NCI-H2081 treated with DMSO at 0.1 percent for 48 hours (cell line): ENCODE results near the gene CEP72.
"Not testable (repeated sequence)": the region's sequence is repeated elsewhere in the genome, so short reads cannot be mapped to it uniquely, and the experiment has no call there.

ENCODE experiments used
- DNase-seq: peaks from one replicate; lab custom pipeline; 2025; lab: John Stamatoyannopoulos, UW

Gene CEP72

DNA sequence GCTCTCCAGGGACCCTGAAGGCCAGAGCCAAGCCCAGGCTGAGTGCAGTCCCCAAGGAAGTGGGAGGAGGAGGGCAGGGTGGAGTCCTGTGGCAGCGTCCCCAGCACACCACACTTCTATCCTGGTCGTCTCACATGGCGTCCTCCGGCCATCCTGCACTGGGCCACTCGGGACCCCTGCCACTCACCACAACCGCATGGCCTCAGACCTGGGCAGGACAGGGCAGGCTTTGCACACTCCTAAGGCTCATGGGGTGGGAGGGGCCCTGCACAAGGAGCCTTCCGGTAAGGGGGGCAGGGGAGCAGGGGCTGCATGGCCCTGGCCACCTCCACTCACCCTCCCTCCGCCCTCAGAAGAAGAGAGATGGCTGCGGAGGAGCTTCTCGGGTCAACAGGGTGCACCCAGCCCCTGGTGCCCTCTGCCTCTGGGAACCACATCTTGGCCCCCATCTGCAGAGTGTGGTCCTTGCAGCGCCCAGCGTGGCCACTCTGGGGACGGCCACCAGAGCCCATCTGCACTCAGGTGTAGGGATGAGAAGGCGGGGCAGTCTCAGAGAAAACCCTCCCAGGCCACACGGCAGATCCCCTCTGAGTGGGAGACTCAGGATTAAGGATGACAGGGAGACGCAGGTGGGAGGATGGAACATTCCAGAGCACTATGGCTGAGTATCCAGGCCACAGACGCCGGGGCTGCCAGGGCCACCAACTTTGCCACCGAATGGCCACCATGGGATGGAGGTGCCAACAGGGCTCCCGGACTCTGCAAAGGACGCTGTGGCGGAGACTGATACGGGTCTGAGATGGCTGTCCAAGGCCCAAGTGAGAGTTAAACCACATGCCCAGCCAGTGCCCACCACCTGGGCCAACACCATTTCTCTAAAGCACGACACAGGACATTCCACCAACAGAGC is 73.4 kb downstream of the CEP72 start:
- no peak for DNase-seq

DNA sequence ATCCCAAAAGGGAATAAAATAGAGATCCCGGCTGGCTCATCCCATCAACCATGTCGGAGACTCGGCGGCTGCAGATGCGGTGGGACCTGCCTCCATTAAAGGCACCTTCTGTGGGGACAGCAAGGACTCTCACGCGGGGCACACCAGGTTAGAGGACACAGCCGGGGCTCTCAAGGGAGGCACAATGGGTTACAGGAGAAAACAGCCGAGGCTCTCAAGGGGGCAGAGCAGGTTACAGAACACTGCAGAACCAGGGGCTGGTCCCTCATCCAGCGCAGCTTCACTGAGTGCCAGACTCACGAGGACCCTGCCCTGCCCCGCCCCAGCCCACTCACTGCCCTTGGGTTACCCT is 74.0 kb downstream of the CEP72 start:
- DNase-seq: not testable (repeated sequence)

DNA sequence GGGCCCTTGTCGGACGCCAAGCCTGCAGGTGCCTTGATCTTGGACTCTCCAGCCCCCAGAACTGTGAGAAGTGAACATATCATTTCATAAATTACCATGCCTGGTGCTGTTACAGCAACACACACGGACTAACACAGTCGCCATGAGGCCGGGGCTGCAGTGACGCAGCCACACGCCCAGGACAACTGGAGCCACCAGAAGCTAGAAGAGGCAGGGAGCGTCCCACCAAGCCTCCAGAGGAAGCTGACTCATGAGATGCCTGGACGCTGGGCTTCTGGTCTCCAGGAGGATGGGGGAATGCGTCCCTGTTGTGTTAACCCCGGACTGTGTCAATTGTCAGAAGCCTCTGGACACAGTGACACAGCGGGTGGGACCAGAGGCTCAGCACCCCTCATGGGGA is 74.8 kb downstream of the CEP72 start:
- DNase-seq: not testable (repeated sequence)

DNA sequence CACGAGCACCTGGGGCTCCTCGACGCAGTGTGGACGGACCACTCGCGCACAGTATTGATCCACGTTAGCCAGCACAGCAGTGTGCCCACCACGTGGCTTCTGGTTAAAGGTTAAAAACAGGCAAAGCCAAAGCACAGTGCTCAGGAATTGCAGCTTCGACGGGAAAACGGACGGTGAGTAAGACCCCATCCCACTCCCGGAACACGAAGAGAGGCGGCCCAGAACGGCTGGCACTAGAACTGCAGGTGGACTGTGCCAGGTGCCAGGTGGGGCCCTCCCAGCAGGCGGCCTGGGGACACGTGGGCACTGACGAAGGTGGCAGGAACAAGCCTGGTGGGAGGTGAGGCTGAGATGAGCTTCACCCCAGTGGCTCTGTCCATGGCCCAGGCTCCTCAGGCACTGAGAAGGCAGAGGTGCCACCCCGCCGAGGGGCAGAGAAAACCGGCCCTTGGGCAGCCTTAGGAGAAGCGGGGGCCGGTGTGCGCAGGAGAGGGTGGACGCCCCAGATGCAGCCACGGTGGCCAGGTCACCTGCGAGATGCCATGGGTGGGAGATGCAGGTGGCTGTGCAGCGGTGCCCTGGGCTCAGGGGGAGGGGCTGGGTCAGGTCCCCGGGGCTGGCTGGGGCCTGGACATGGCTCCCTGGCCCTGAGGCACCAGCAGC is 76.3 kb downstream of the CEP72 start:
- DNase-seq: not testable (repeated sequence)

DNA sequence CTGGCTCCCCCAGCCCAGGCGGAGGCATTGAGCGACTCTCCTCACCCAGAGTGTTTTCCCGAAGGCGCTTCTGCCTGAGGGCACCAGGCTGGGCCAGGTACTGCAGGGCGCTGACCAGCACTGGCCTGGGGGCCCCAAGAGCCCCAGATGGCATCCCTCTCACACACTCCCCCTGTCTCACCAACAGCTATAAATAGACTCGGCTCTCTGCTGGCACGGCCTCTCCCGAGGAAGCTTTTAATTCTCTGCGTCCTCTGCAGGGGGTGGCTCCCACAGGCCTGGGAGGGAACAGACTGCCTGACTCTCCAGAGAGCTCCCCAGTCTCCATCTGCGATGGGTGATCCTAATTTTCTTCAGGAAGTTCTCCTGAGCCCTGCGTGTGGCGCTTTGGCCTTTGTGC is 78.2 kb downstream of the CEP72 start:
- DNase-seq: not testable (repeated sequence)

DNA sequence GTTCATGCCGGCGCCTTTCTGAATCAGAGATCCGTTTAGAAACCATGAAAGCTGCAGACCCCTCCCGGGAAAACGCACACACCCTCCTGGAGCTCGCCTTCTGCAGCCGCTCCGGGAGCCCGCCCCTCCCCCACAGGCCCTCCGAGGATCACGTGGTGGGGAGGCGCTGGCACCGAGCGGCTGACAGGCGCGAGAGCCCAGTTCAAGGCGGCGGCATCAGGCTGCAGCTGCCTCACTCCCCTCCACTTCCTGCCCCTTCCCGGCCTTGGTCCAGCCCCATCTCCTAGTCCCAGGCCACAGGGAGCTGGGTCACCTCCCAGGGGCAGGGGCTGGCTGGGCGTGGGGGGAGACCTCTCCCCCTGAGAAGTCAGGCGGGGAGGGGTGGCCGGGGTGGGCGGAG is 78.9 kb downstream of the CEP72 start:
- DNase-seq: not testable (repeated sequence)

DNA sequence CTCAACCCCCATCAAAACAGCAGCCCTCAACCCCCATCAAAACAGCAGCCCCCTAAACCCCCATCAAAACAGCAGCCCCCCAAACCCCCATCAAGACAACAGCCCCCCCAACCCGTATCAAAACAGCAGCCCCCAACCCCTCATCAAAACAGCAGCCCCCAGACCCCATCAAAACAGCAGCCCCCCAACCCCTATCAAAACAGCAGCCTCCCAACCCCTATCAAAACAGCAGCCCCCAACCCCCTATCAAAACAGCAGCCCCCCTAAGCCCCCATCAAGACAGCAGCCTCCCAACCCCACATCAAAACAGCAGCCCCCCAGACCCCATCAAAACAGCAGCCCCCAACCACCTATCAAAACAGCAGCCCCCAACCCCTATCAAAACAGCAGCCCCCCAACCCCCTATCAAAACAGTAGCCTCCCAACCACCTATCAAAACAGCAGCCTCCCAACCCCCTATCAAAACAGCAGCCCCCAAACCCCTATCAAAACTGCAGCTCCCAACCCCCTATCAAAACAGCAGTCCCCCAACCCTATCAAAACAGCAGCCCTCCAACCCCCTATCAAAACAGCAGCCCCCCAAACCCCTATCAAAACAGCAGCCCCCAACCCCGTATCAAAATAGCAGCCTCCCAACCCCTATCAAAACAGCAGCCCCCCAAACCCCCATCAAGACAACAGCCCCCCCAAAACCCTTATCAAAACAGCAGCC is 79.8 kb downstream of the CEP72 start:
- DNase-seq: no peak

DNA sequence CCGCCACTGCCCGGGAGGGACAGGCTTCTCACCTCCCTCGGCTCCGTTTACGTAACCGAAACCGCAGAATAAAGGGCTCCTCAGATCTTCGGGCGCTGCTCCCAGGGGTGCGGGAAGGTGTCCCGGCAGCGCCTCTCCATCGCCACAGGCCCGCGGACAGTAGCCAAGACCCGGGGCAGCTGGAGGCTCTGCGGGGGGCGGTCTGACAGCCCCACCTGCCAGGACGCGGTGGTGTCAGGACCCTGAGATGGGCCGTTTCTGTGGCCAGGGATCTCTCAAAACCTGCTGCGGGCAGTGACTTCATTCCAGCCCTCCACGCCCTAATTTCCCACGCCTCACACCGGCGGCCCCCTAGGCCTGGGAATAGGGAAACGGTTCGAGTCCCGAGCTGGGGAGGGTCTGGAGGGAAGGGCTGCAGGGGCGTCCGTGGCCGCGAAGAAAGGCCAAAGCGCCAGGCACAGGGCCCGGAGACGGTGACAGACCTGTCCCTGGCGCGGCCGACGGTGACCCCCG is 80.4 kb downstream of the CEP72 start:
- not testable (repeated sequence) for DNase-seq

DNA sequence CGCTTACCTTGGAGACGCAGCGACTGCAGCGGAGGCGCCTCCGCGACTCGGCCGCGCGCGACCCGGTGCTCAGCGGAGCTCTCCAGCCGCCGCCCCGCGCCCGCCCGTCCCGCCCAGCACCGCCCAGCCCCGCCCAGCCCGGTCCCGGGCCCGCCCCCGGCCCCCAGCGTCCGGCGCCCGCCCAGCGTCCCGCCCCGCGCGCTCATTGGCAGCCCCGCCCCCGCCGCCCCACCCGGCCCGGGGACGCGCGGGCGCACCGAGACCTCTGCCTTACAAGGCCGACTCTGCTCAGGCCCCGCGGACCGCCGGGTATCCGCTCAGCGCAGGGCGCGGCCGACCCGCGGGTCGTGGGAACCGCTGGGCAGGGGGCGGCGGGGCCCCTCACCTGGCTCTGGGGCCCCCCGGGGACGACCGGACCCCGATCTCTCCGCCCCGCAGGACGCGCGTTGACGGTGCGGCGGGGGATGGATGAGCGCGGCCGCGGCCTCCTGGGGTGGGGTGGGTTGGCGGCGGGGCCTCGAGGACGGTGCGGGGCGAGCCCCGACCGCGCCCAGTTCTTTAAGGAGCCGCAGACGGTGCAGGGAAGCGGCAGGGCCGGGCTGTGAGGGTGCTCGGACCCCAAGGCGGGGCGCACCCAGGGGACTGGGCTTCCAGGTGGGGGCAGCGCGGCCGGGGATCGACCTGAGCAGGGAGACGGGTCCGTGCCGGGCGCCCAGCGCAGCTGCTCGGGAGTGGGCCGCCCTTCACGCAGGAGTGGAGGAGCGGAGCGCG is 81.3 kb downstream of the CEP72 start, which contains the start of gene TPPP:
TPPP (minus strand) TSS at position 82 of the 771 bp plus-strand sequence. CDS start 15,292 bp downstream, outside the sequence.
- not testable (repeated sequence) for DNase-seq

DNA sequence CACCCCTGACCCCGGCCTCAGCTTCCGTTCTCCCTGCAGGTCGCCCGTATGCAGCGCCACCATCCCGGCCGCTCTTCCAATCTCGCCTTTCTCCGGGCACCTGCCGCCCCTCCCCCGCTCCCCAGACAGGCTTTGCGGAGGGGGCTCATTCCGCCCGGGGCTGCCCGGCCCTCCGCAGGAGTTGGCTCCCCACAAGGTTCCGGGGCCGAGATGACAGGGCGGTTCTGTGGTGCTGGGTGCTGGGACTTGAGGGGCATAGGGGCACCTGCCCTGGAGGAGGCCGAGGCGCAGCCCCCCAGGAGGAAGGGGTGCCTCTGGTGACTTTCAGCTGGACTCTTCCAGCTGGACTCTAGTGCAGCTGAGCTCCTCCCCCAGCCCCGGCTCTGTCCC is 81.9 kb downstream of the CEP72 start:
- DNase-seq: not testable (repeated sequence)

DNA sequence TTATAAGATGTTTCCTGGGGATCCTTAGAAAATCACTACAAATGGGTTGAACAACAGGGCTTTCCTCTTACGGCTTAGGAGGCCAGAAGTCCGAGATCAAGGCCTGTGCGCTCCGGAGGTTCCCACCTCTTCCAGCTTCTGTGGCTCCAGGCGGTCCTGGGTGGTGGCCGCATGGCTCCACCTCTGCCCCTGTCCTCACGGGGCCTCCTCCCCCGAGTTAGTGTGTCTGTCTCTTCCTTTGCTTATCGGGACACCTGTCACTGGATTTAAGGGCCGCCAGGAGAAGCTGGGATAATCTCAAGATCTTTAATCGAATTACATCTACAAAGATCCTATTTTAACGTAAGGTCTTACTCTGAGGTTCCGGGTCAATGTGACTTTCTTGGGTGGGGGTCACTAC is 83.3 kb downstream of the CEP72 start:
- not testable (repeated sequence) for DNase-seq

DNA sequence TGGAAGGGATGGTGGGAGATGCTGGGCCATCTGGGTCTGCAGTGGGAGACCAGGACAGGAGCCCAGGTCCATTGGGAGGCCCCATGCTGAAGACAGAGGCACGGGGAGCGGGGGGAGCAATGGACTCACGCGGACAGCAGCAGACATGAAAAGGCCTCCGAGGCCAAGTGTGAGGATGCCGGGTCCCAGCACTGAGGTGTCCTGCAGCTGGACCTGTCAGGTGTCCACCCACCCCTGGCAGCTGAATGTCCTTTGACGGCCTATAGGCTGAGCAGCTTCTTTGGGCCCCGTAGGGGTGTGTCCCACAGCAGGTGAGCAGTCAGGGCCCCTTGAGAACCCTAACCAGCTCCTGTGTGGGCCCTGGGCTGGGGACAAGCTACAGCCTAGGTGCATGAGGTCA is 84.1 kb downstream of the CEP72 start:
- DNase-seq: not testable (repeated sequence)

DNA sequence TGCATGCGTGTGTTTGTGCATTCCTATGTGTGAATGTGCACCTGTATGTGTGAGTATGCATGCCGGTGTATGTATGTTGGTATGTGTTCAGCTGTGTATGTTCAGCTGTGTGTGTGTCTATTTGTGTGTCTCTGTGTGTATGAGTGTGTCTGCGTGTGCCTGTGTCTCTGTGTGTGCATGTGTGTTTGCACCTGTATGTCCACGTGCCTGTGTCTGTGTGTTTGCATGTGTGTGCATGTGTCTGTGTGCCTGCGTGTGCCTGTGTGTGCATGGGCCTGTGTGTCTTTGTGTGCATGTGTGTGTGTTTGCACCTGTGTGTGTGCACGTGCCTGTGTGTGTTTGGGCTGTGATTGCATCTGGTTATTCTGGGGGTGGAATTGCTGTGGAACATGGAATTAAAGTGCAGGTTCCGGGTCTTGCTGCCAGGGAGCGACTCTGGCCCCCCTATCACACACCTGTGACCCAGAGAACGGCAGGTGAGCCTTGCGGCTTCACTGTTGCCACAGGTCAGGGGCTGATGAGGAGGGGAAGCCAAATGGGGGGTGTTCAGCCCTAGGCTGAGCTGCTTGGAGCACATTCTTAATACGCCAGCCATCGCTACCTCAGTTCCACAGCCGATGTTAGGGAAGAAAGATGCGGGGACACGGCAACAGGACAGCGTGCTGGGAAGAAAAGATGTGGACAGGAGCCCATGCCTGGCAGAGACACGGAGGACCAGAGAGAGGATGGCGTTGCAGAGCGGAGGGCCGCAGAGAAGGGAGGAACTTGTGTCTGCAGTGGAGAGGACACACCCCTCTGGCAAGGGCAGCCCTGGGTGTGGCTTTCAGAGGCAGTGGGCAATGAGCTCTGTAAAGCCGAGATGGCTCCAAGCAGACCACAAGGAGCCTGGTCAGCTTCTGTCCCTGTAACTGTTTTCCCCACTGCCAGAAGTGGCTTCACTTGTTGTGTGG is 84.9 kb downstream of the CEP72 start:
- DNase-seq: not testable (repeated sequence)
